GM12878 (cell line): ENCODE data around the gene DUSP15. TPM values are rescaled to one million over a fixed set of nuclear protein-coding genes. Genes with fewer than 3 reads are reported as not detected.

Source experiments
- ATAC-seq: fragments of 200-7000 bp; cut with Tn5 transposase; 3 replicates; pipeline ENCODE4 v1.9.1; 2020; ENCODE audit warnings: mild to moderate bottlenecking, moderate library complexity
- BruUV-seq: library from RNA; stranded (reverse); fragments of 400-500 nt; replicated peaks from 2 replicates; lab custom pipeline; 2021; lab: Mats Ljungman, UMichigan
- CTCF ChIA-PET: fragments of 300-600 bp; sonication (Branson Sonifier 250); formaldehyde crosslinking; extraction: SDS; loops from one replicate; lab custom pipeline; 2021; ENCODE audit warnings: inconsistent platforms; lab: Yijun Ruan, JAX
- POLR2A ChIA-PET: fragments of 350-600 bp; formaldehyde crosslinking; extraction: SDS; loops from one replicate; lab custom pipeline; 2021; ENCODE audit warnings: inconsistent platforms; lab: Charles Lee
- RAD21 ChIA-PET: fragments of 300-600 bp; sonication (Branson Sonifier 250); formaldehyde crosslinking; loops from one replicate; lab custom pipeline; 2023; ENCODE audit warnings: antibody characterized with exemption; ENCODE audit not compliant: unreplicated experiment; lab: Charles Lee
- SMC1A ChIA-PET: fragments of 300-600 bp; sonication (Branson Sonifier 250); formaldehyde crosslinking; loops from one replicate; lab custom pipeline; 2023; ENCODE audit not compliant: unreplicated experiment, uncharacterized antibody; lab: Charles Lee
- DNase-seq: peaks from one replicate; pipeline ENCODE4 v3.0.0-alpha.2; 2011; ENCODE audit warnings: low read depth, low spot score
- FAIRE-seq: peaks from 3 replicates; lab custom pipeline; 2011; peaks lifted over from hg19 to GRCh38; lab: Jason Lieb, UNC
- H2AFZ ChIP-seq: 2 replicates; pipeline ENCODE4 v1.6.0; 2011; ENCODE audit warnings: low read depth, low read length, control low read depth; ENCODE audit not compliant: control insufficient read depth
- H3K27ac ChIP-seq: 2 replicates; pipeline ENCODE4 v1.5.1; 2011; ENCODE audit warnings: control low read depth; ENCODE audit not compliant: control insufficient read depth, insufficient read depth
- H3K27me3 ChIP-seq, 2 experiments: replicated peaks in 1 of 2; 2 replicates each; pipeline versions ENCODE4 v1.6.0 to v1.6.1; 2011; ENCODE audit warnings: low read length in 1 of 2; ENCODE audit not compliant: control insufficient read depth in 2 of 2, insufficient read depth in 2 of 2
- H3K36me3 ChIP-seq, 2 experiments: 2 replicates each; pipeline ENCODE4 v1.5.1; 2011; ENCODE audit warnings: low read length in 1 of 2; ENCODE audit not compliant: control insufficient read depth in 2 of 2, insufficient read depth in 2 of 2
- H3K4me1 ChIP-seq: 2 replicates; pipeline ENCODE4 v1.6.1; 2011; ENCODE audit warnings: mild to moderate bottlenecking, low read length, moderate library complexity, mixed read lengths; ENCODE audit not compliant: control insufficient read depth, insufficient read depth
- H3K4me2 ChIP-seq: 2 replicates; pipeline ENCODE4 v1.6.0; 2011; ENCODE audit warnings: control low read depth; ENCODE audit not compliant: control insufficient read depth, insufficient read depth
- H3K4me3 ChIP-seq: fragments of 200-600 bp; sonication (generic); 2 replicates; pipeline ENCODE4 v1.5.1; 2016
- H3K79me2 ChIP-seq: 2 replicates; pipeline ENCODE4 v1.6.0; 2011; ENCODE audit warnings: low read length; ENCODE audit not compliant: control insufficient read depth, insufficient read depth
- H3K9ac ChIP-seq: 2 replicates; pipeline ENCODE4 v1.8.0; 2011; ENCODE audit warnings: low read length, control low read depth, mixed read lengths; ENCODE audit not compliant: control insufficient read depth, insufficient read depth
- H3K9me3 ChIP-seq: replicated peaks from 3 replicates; pipeline ENCODE4 v1.5.1; 2011; ENCODE audit warnings: mild to moderate bottlenecking, low read length; ENCODE audit not compliant: control insufficient read depth, insufficient read depth
- H4K20me1 ChIP-seq: 2 replicates; pipeline ENCODE4 v1.6.0; 2011; ENCODE audit not compliant: control insufficient read depth, insufficient read depth
- BRCA1 ChIP-seq: IDR thresholded peaks from 2 replicates; pipeline ENCODE4 v1.6.1; 2011; ENCODE audit warnings: low read depth, low read length, improper control_type of control experiment
- CBX3 ChIP-seq: fragments of 200-600 bp; sonication (generic); IDR thresholded peaks from 2 replicates; pipeline ENCODE4 v1.6.1; 2016; ENCODE audit warnings: low read depth, borderline replicate concordance
- MTA2 ChIP-seq: fragments of 450-650 bp; IDR thresholded peaks from 2 replicates; pipeline ENCODE4 v1.6.1; 2016; ENCODE audit warnings: low read depth, mild to moderate bottlenecking, moderate library complexity
- NBN ChIP-seq: fragments of 450-650 bp; IDR thresholded peaks from 2 replicates; pipeline ENCODE4 v1.6.1; 2016
- NR2F1 ChIP-seq: fragments of 450-650 bp; conservative IDR thresholded peaks from 2 replicates; pipeline ENCODE4 v1.6.1; 2017; ENCODE audit warnings: mild to moderate bottlenecking
- ZNF24 ChIP-seq: fragments of 450-650 bp; IDR thresholded peaks from 2 replicates; pipeline ENCODE4 v1.6.1; 2017; ENCODE audit warnings: antibody characterized with exemption, mild to moderate bottlenecking
- WGBS: methylation state at CpG from one replicate; pipeline ENCODE4 v1.1.6; 2016; ENCODE audit warnings: low lambda C conversion rate; ENCODE audit not compliant: insufficient replicate concordance, insufficient coverage; ENCODE audit errors: missing lambda C conversion rate; 5-methylcytosine and 5-hydroxymethylcytosine counted together
- in situ Hi-C: fragments of 300-500 bp; cut with MboI; formaldehyde crosslinking; loops from 9 replicates; pipeline ENCODE4 v1.14.3; 2018; ENCODE audit warnings: mixed read lengths
- intact Hi-C: fragments of 100-400 bp; cut with micrococcal nuclease; formaldehyde crosslinking; loops from one replicate; pipeline ENCODE4 v1.14.2; 2022; ENCODE audit not compliant: unreplicated experiment
- polyA plus RNA-seq, 11 experiments: library from polyadenylated mRNA; depleted of rRNA in 4 of 11; unstranded in 6 of 11; stranded (reverse) in 5 of 11; fragments of >200 nt; fragmentation: Nextera tagmentation in 4 of 11; fragmentation: Illumina TruSeq in 1 of 11; extraction: Ambion mirVana in 4 of 11; extraction: Trizol in 1 of 11; gene quantifications; 1 replicate in 1 of 11; 2 replicates in 10 of 11; pipeline versions ENCODE4 v1.2.1 to v1.2.3, GENCODE V29; 2011 to 2016; ENCODE audit warnings: inconsistent platforms in 2 of 11, missing spikeins in 2 of 11, low read depth in 1 of 11
- total RNA-seq, 4 experiments: library from RNA; depleted of rRNA in 3 of 4; stranded (reverse); fragments of >200 nt in 3 of 4; fragmentation: Illumina TruSeq in 1 of 4; extraction: Trizol in 1 of 4; gene quantifications; 2 replicates each; pipeline versions ENCODE4 v1.2.1 to v1.2.3, GENCODE V29; 2013 to 2021
- TF ChIP-seq, protein P1 (sequence below): IDR thresholded peaks from 2 replicates; pipeline ENCODE4 v1.6.1; 2012; ENCODE audit warnings: low read length, inconsistent platforms

DUSP15 gene
- total and polyA plus RNA-seq, 10 of the 15 experiments (the other 5 are each of a cell fraction or from before 2014, with no cell fraction given) = 0.06 to 2.5 (median 0.67) TPM; not detected in 1

DNA sequence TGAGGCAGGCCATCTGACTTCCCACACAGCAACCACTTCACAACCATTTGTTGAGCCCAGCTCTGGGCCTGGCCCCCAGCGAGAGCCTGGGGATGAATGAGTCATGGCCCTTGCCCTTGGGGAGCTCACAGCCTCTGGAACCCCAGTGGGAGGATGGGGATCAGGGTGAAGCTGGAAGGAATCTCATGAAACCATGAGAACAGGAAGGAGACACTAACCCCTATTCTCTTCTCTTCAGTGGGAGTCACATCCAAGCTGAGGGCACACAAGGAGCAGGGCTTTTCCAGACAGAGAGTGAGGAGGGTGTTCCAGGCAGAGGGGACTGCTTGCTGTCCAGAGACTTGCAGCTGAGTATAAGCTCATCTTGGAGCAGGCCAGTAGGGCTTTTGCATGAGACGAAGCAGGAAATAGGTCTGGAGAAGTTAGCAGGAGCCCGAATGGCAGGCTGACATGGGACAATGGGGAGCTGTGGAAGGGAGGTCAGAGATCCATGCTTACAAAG lies 32.4 kb downstream of the DUSP15 start:
- CTCF ChIA-PET = interaction anchor here (0.7 to 5.7 kb wide), 7 partner anchors 10 to 272 kb away, joined by 3 to 37 read pairs (median 15); partner anchors contain the start of gene PDRG1

More for the DNA sequence above, 32.4 kb downstream of the DUSP15 start:
- H3K4me1 ChIP-seq = peaks cover 8% of the 10 kb centered on the region; the same call in 1 of the 2 replicates
- H4K20me1 ChIP-seq = no peaks in the 10 kb centered on the region
- H3K4me3 ChIP-seq = no peak overlapping the region
- no peaks in the 10 kb centered on the region; a peak in 1 of 4 replicates for H3K36me3 ChIP-seq
- no peaks in the 10 kb centered on the region for H3K27me3 ChIP-seq
- in situ Hi-C loops = no loop called here
- intact Hi-C loops = no loop called here
- H3K4me2 ChIP-seq = no peak overlapping the region
- BruUV-seq = no TSS peak
- no peak for ATAC-seq
- RAD21 ChIA-PET = interaction anchor here (0.5 to 1.1 kb wide), 3 partner anchors 9 to 656 kb away, joined by 3 to 4 read pairs (median 3); no protein-coding TSS in a partner anchor
- TF ChIP-seq MTA2 (no peak), ZNF24 (no peak), NR2F1 (no peak), CBX3 (no peak), NBN (no peak), BRCA1 (no peak)
- TF ChIP-seq, protein P1, sequence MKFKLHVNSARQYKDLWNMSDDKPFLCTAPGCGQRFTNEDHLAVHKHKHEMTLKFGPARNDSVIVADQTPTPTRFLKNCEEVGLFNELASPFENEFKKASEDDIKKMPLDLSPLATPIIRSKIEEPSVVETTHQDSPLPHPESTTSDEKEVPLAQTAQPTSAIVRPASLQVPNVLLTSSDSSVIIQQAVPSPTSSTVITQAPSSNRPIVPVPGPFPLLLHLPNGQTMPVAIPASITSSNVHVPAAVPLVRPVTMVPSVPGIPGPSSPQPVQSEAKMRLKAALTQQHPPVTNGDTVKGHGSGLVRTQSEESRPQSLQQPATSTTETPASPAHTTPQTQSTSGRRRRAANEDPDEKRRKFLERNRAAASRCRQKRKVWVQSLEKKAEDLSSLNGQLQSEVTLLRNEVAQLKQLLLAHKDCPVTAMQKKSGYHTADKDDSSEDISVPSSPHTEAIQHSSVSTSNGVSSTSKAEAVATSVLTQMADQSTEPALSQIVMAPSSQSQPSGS = no peak
- SMC1A ChIA-PET = interaction anchor here (1.0 to 2.9 kb wide), 4 partner anchors 10 to 196 kb away, joined by 3 to 13 read pairs (median 4); no protein-coding TSS in a partner anchor
- H3K79me2 ChIP-seq = no peaks in the 10 kb centered on the region
- no peak overlapping the region for H3K9ac ChIP-seq
- DNase-seq = no peak
- no peak overlapping the region for H2AFZ ChIP-seq
- POLR2A ChIA-PET = no interaction called here
- FAIRE-seq = no peak
- H3K9me3 ChIP-seq = no peaks in the 10 kb centered on the region
- WGBS = 40% methylated on average over 3 of the region's 3 CpGs
- no peak overlapping the region for H3K27ac ChIP-seq
